Choroid plexus epithelial cell (primary cell): ENCODE measurements around the gene APOL3.
"Not testable (repeated sequence)": the region's sequence is repeated elsewhere in the genome, so short reads cannot be mapped to it uniquely, and the experiment has no call there.

Experiments
- DNase-seq: peaks from one replicate; pipeline ENCODE4 v3.0.0-alpha.2; 2010; ENCODE audit warnings: low read depth
- H3K4me3 ChIP-seq: 2 replicates; pipeline ENCODE4 v1.5.1; 2011; ENCODE audit warnings: low read depth, mild to moderate bottlenecking, control low read depth, low read length, moderate library complexity
- TF ChIP-seq, protein P1 (sequence below): conservative IDR thresholded peaks from 2 replicates; pipeline ENCODE4 v1.5.1; 2011; ENCODE audit warnings: low read depth, mild to moderate bottlenecking, control low read depth, inconsistent platforms, low read length, moderate library complexity

The APOL3 gene

GRCh38 chr22:36156515-36157419 lies 3.8 kb downstream of the APOL3 start:
- peak overlapping the region; percentile 51 for H3K4me3 ChIP-seq
- DNase-seq, result peak; percentile 78
- TF ChIP-seq, protein P1, sequence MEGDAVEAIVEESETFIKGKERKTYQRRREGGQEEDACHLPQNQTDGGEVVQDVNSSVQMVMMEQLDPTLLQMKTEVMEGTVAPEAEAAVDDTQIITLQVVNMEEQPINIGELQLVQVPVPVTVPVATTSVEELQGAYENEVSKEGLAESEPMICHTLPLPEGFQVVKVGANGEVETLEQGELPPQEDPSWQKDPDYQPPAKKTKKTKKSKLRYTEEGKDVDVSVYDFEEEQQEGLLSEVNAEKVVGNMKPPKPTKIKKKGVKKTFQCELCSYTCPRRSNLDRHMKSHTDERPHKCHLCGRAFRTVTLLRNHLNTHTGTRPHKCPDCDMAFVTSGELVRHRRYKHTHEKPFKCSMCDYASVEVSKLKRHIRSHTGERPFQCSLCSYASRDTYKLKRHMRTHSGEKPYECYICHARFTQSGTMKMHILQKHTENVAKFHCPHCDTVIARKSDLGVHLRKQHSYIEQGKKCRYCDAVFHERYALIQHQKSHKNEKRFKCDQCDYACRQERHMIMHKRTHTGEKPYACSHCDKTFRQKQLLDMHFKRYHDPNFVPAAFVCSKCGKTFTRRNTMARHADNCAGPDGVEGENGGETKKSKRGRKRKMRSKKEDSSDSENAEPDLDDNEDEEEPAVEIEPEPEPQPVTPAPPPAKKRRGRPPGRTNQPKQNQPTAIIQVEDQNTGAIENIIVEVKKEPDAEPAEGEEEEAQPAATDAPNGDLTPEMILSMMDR, result no peak

DNA sequence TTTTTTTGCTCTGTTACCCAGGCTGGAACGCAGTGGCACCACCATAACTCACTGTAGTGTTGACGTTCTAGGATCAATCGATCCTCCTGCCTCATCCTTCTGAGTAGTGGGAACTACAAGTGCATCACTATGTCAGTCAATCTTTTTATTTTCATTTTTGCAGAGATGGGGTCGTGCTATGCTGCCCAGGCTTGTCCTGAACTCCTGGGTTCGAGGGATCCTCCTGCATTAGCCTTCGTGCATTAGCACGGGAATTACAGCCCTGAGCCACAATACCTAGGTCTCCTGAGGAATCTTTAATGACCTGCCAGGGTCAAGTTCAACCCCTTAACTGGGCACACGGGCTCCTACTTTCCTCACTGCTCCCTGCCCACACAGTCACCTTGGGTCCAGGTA lies 4.4 kb downstream of the APOL3 start:
- no peak for DNase-seq
- peak overlapping the region; percentile 51 for H3K4me3 ChIP-seq
- TF ChIP-seq, protein P1, result no peak

GRCh38 chr22:36155702-36156101 lies 4.9 kb downstream of the APOL3 start:
- TF ChIP-seq, protein P1, result no peak
- no peak overlapping the region for H3K4me3 ChIP-seq
- DNase-seq, result peak; percentile 32

DNA sequence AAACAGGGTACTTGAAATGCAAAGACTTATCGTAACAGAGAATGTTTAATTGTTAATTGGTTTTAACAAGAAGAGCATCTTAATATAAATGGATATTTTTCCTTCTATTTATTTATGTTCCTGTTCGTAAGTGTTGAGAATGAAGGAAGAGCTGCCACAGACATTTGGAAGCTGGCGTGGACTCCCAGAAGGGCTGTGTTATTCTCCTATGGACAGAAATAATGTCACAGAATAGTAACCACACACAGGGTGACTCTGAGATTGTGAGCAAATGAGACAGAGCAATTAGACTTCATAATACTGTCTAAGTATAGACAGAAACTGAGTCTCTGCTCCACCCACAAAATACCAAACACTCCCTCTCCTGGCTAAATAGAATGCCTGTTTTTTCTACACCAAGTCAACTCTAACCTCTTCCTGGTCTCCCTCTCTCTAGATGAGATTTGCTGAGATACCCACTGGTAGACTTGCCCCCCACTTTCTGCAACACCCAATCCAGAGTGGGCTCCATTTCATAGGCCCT lies 6.1 kb downstream of the APOL3 start:
- TF ChIP-seq, protein P1, result no peak
- DNase-seq, result no peak
- H3K4me3 ChIP-seq, result no peak overlapping the region

DNA sequence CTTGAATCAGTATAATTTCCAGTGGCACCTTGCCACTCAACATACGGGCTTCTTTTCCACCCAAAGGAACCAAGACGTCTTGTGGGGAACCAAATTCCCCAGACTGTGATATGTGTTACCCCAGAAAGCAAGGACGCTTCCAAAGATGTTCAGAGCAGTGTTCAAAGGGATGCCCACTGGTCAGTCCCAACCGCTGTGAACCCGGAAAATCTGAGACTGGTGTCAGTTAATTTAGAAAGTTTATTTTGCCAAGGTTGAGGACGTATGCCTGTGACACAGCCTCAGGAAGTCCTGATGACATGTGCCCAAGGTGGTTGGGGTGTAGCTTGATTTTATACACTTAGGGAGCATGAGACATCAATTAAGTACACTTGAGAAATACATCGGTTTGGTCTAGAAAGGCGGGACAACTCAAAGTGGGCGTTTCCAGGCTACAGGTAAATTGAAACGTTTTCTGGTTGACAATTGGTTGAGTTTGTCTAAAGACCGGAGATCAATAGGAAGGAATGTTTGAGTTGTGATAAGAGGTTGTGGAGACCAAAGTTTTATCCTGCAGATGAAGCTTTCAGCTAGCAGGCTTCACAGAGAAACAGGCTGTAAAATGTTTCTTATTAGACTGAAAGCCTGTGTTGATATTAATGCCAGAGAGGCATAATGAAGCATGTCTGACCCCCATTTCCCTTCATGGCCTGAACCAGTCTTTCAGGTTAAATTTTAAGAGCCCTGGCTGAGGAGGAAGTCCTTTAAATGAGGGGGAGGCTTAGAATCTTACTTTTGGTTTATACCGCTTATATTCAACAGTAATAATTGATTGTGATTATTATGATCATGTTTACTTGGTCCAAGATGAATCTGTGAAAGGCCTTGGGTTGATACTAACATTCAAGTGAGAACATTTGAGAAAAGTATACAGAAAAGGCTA lies 6.8 kb downstream of the APOL3 start:
- TF ChIP-seq, protein P1, result no peak
- no peak overlapping the region for H3K4me3 ChIP-seq
- DNase-seq, result no peak

- H3K4me3 ChIP-seq, DNase-seq: not testable (repeated sequence)
Measured at GRCh38 chr22:36152821-36153220, 7.7 kb downstream of the APOL3 start.

GRCh38 chr22:36152088-36152487 lies 8.5 kb downstream of the APOL3 start:
- no peak overlapping the region for H3K4me3 ChIP-seq
- TF ChIP-seq, protein P1, result no peak
- DNase-seq, result no peak
